ENCODE data around the gene FAM72D. TPM values are rescaled to one million over a fixed set of nuclear protein-coding genes. Genes with fewer than 3 reads are reported as not detected.
"Not testable (repeated sequence)": the region's sequence is repeated elsewhere in the genome, so short reads cannot be mapped to it uniquely, and the experiment has no call there.

Gene FAM72D
- total RNA-seq, 2 donors from 2014 or later, result 0.09 to 0.13 TPM

DNA sequence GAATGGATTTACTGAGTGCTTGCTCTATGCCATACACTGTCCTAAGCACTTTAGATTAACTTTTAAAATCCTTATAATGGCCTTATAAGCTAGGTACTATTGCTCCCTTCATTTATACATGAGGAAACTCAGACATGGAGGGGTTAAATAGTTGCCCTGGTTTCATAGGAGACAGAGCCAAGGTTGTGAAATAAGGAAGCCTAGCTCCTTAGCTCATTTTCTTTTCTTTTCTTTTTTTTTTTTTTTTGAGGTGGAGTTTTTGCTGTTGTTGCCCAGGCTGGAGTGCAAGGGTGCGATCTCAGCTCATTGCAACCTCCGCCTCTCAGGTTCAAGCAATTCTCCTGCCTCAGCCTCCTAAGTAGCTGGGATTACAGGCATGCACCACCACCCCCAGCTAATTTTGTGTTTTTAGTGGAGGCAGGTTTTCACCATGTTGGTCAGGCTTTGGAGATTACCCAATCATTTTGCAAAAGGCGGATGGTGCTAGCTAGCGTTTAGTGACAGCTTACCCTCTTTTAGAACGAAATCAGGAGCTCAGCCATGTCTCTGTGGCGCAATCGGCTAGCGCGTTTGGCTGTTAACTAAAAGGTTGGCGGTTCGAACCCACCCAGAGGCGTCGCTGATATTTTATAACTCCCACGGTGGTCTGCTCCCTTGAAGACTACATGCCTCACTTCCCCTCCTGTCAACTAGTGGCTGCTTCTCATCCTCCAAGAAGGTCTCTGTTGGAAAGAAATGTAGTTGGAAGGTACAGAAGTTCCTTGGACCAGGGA lies 33.1 kb downstream of the FAM72D start:
- intact Hi-C loops (cut with DNase I), result not testable (repeated sequence)
- DNase-seq (peak; percentile 5), ATAC-seq (peak in 1 of 2 donors; percentile 80)

DNA sequence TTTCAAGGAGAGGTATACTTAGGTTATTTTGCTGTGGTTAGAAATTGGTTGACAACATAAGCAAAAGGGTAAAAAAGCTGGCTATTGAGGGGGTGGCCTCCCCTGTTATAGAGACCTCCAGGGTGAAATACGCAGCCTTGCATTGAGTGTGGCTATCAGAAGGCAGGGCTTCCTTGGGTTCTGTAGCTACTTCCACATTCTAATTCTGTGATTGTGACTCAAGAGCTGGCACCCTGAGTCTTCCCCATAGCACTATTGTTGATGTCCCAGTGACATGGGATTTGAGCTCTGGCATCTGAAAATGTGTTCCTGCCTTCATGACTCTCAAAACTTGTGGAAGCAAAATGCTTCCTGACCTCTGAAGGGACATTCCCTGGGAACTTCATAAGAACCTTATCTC lies 38.7 kb downstream of the FAM72D start:
- intact Hi-C loops (cut with DNase I); DNase-seq: not testable (repeated sequence)
- peak in 1 of 2 donors; percentile 38 for ATAC-seq

DNA sequence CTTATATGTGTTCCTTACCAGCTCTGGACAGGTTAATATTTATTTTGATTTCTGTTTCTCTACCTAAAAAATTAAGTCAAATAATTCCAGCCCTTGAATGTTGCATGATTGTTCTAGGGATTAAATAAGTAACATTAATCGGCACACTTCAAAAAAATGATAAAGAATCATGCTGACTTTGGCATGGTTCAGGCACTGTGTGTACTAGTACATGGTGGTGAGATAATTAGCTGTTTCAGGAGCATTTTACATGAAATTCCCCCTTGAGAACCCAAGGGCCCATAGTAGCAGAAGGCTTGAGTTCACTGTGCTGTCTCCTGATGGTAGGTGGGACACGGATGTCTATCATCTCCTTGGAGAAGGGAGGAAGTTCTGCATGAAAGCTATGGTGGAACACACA lies 44.8 kb downstream of the FAM72D start:
- intact Hi-C loops (cut with DNase I); ATAC-seq; DNase-seq: not testable (repeated sequence)

DNA sequence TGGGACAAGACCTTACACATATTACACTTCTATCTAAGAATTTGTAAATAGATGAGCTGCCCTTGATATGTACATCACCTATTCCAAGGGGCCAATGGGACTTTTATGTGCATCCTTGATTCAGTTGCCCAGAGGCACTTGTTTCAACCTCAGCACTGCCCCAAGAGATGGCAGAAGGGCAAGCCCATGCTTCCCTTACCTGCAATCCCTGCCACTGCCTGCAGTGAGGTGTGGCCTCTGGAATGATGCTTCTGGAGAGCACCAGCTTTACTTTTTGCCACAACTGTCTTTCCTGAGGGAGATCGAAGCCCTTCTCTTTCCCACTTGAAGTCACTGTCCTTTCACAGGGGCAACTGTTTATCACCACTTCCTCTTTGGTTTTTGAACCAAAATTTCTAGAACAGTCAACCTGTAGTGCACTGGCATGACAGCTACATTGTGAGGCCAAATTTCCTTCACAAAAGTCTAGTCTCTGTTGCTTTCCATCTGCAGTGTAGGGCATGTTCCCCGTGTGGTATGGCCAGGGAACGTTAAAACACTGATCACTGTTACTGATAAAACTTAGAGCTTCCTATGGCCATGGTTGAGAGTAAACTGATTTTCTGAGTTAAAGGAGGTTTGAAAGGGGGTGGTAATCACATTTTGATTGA lies 48.6 kb downstream of the FAM72D start:
- DNase-seq; intact Hi-C loops (cut with DNase I); ATAC-seq: not testable (repeated sequence)

DNA sequence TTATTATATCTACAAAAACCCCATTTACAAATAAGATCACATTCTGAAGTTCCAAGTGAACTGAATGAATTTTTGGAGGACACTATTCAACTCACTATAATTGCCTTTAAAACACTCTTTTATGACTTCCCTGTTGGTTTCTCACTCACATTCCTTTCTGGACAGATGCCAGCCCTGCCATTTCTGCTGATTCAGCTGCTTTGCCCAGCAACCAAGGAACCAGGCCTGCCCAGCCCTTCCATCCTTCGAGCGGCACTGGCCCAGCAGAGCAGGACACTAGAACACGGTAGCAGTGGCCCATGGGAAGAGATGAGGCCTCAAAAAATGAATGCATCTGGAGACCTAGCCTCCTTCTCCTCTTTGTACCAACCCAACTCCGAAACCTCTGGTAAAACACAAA lies 50.5 kb downstream of the FAM72D start:
- DNase-seq; ATAC-seq; intact Hi-C loops (cut with DNase I): not testable (repeated sequence)

DNA sequence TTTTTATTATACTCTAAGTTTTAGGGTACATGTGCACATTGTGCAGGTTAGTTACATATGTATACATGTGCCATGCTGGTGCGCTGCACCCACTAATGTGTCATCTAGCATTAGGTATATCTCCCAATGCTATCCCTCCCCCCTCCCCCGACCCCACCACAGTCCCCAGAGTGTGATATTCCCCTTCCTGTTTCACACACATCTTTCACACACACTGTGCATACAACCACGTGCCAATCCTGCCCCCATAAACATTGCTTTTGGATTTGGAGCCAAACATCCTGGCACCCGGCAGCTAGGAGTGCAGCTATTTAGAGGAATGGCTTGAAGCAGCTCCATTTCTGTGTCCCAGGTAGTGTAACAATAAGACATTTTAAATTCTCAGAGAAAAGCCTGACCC lies 51.4 kb downstream of the FAM72D start:
- intact Hi-C loops (cut with DNase I), result not testable (repeated sequence)

DNA sequence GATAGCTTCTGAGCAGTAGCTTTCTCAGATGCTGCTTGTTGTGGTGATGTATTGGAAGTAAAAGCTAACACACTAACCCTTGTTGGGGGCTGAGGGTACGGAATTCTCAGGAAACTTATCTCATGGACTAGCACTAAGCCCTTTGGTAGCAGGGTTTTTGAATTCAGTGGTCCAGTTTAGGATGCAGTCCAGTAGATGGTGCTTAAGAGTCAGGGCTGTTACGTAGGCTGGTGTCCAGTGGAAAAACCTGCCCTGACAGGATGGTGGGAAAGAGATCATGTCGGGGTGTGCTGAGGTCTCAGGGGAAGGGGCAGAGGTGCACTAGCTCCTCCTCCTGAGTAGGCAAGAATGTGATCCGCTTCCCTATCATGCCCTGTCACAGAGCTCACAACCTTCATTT lies 59.6 kb downstream of the FAM72D start:
- intact Hi-C loops (cut with DNase I), result not testable (repeated sequence)

More for the DNA sequence above, 51.4 kb downstream of the FAM72D start:
- not testable (repeated sequence) for DNase-seq, ATAC-seq

DNA sequence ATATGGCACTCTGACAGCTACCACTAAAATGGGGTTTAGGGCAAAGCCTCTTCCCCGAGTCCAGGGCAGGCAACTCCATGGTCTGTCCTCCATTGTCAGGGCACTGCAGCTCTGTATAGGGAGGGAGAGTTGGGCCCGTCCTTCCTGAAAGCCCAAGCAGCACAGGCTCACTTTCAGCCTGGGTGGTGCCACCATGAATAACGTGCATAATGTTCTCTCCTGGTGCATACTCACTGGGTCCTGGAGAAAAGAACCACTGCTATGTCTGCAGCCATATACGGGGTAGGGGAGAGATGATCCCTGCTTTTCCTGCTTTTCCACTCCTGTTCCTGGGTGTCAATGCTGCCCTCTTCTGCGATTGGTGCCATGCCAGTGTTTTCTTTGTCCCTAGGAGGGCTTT lies 60.1 kb downstream of the FAM72D start:
- ATAC-seq, result peak in 1 of 2 donors; percentile 6

More for the DNA sequence above, 59.6 kb downstream of the FAM72D start:
- DNase-seq, result not testable (repeated sequence)
- ATAC-seq, result peak in 1 of 2 donors; percentile 24

DNA sequence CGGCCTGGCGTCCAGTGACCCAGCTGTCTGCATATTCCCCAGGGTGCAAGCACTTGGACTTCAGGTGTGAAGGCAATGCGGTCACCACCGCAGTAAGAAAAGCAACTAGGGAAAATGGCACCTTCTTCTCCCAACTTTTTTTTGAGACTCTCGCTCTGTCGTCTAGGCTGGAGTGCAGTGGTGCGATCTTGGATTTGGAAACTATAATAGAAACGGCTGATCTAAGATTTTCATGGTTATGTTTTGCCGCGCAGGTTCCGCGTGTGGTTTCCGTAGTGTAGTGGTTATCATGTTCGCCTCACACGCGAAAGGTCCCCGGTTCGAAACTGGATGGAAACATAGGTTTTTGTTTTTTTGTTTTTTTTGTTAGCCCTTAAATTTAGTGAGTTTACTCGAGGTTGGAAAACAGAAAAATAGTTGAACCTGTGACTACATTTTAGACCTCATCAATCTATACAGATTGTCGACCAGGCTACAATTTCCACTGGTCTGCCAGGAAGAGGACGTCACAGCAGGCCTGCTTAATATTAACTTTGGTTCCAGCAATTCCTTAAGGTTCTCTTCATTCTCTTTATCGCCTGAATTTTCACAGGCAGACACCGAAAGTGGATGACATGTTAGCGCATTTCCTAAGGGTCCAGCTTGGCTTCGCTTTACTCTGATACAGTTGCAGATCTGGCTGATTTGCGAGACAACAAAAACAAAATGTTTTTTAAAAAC lies 61.3 kb downstream of the FAM72D start:
- DNase-seq, result peak; percentile 36
- peak; percentile 82 to 83 for ATAC-seq
- intact Hi-C loops (cut with DNase I), result not testable (repeated sequence)

More for the DNA sequence above, 60.1 kb downstream of the FAM72D start:
- DNase-seq; intact Hi-C loops (cut with DNase I): not testable (repeated sequence)

DNA sequence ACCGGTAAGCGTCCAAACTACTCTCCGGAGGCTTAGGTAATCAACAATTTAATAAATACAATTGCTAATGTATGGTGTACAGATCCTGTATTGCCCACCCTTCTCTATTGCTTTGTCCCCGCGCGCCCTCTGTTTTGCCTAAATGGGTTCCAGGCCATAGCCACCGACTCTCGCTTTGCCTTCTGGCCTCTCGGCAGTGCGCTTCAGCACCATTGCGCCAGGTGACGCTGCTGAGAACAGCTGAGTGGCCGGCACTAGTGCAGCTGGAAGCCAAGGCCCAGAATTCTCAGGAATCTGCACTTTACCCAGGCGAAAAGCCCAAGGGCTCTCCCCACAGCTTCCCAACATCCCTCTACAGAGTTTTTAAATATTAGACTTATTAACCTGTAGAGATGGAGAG lies 61.9 kb downstream of the FAM72D start:
- intact Hi-C loops (cut with DNase I); DNase-seq: not testable (repeated sequence)
- ATAC-seq, result peak; percentile 80 to 89

DNA sequence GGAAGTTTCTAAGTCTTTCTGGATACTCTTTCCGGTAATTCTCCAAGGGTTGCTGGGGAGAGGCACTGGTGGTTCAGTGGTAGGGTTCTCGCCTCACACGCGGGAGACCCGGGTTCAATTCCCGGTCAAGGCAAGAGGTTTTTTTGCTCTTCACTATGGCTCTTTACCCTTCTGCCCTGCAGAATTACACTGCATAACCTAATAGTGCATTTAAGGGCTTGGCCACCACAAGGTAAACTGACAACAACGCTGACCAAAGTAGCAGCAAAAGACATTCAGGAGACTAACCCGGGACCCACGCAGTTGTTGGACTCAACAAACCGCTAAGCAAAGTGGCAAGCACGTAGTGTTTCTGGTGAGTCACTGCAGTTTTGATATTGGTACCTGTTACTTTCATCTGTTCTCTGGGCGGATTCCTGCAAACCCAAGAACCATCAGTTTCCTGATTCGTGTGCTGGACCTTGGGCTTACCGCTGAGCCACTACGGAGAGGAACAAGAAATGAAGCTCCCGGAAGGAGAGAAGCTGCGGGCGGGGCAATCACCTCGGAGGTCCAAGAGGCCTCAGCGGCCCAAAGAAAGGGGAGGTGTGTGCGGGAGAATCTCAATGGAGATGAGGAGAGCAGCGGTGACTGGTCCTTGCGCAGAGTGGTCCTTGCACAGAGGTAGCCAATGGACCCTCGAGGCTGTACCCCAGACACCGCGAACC lies 65.4 kb downstream of the FAM72D start:
- peak; percentile 70 to 82 for ATAC-seq
- intact Hi-C loops (cut with DNase I); DNase-seq: not testable (repeated sequence)

Other genes starting within 250 kb of the FAM72D start
- 10 to 100 TPM; 17.7 to 20.6 TPM for gene SRGAP2B, start 646 bp upstream of the FAM72D start, total RNA-seq
- gene PPIAL4D, start 146.2 kb downstream of the FAM72D start, total RNA-seq, result not detected

Data from left cardiac atrium (tissue), 4 donors.